ENCODE data around the gene OVOL1.

The OVOL1 gene

DNA sequence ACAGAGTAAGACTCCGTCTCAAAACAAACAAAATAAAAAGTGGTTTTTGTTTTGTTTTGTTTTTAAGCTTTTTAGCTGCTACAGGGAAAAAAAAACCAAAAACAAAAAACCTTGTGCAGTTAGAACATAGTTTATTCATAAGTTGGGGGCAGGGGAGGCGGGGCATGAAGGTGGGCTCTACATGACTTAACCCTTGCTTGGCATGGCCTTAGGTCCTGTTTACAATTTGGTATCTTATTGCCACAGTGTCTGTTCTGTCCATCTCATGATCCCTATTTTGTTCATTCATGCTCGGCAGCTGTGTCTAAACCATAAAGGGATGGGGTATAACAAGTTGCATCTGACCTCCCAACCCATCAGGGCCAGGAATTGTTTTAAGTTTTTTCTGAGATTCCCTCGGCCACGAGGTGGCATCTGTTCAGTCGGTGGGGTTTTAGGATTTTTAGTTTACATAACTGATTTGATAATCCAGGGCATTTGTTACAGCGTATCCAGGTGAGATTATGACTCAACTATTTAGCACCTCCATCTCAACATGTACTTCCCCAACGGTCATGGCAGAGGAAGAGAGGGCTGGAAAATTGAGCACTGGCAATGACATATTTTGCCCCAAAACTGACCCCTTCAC lies 13.0 kb upstream of the OVOL1 start:
- TF ChIP-seq, protein P1, sequence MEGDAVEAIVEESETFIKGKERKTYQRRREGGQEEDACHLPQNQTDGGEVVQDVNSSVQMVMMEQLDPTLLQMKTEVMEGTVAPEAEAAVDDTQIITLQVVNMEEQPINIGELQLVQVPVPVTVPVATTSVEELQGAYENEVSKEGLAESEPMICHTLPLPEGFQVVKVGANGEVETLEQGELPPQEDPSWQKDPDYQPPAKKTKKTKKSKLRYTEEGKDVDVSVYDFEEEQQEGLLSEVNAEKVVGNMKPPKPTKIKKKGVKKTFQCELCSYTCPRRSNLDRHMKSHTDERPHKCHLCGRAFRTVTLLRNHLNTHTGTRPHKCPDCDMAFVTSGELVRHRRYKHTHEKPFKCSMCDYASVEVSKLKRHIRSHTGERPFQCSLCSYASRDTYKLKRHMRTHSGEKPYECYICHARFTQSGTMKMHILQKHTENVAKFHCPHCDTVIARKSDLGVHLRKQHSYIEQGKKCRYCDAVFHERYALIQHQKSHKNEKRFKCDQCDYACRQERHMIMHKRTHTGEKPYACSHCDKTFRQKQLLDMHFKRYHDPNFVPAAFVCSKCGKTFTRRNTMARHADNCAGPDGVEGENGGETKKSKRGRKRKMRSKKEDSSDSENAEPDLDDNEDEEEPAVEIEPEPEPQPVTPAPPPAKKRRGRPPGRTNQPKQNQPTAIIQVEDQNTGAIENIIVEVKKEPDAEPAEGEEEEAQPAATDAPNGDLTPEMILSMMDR (IDR thresholded peaks at IDR 0.05; ENCODE audit: extremely low read depth, missing control alignments) = no peak
- DNase-seq (ENCODE audit: low spot score) = no peak

- peak; percentile 5 for DNase-seq (ENCODE audit: low spot score)
- TF ChIP-seq, protein P1 (IDR thresholded peaks at IDR 0.05; ENCODE audit: extremely low read depth, missing control alignments) = no peak
These were observed 12.1 kb upstream of the OVOL1 start for GRCh38 chr11:65774525-65775306.

DNA sequence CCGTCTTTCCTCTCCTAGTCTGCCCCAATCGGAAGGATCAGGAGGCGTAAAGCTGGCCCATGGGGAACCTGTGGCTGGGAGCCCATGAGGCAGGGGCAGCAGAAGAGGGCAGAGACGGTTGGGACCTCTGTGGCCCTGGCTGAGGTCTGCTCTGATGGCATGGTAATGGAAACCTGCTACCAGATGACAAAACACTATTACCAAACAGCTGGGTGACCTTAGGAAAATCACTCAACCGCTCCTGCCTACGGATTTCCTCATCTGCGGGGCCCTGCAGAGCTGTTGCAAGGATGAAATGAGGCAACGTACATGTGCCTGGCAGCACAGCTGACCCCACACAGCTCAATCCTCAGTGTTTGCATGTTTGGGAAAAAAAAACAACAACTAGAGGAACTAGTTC lies 10.7 kb upstream of the OVOL1 start:
- DNase-seq (ENCODE audit: low spot score) = no peak
- TF ChIP-seq, protein P1 (IDR thresholded peaks at IDR 0.05; ENCODE audit: extremely low read depth, missing control alignments) = no peak

DNA sequence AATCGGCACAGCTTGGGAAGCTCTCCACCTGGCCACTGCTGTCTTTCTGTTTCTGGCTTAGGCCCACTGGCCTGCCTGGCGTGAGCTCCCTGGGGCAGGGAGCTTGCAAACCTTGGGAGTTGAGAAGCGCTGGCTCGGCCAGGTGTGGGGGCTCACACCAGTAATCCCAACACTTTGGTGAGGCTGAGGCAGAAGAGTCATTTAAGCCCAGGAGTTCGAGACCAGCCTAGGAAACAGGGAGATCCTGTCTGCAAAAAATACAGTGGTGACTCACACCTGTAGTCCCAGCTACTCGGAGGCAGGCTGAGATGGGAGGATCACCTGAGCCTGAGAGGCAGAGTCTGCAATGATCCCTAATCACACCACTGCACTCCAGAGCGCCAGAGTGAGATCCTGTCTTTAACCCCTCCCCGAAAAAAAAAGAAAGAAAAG lies 10.1 kb upstream of the OVOL1 start:
- TF ChIP-seq, protein P1 (IDR thresholded peaks at IDR 0.05; ENCODE audit: extremely low read depth, missing control alignments) = no peak
- no peak for DNase-seq (ENCODE audit: low spot score)

DNA sequence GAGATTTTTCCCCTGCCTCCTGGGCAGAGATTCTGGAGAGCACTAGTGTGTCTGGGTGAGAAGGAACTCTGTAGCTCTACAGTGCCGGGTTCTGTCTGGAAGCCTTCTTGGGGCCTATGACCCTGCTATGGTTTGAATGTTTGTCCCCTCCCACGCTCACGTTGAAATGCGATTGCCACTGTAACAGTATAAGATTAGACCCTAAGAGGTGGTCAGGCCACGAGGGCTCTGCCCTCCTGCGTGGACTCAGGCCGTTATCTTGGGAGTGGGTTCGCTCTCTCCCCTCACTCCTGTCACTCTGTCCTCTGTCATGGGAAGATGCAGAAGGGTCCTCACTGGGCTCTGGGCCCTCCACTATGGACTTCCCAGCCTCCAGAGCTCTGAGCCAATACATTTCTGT lies 9.6 kb upstream of the OVOL1 start:
- TF ChIP-seq, protein P1 (IDR thresholded peaks at IDR 0.05; ENCODE audit: extremely low read depth, missing control alignments) = no peak
- no peak for DNase-seq (ENCODE audit: low spot score)

DNA sequence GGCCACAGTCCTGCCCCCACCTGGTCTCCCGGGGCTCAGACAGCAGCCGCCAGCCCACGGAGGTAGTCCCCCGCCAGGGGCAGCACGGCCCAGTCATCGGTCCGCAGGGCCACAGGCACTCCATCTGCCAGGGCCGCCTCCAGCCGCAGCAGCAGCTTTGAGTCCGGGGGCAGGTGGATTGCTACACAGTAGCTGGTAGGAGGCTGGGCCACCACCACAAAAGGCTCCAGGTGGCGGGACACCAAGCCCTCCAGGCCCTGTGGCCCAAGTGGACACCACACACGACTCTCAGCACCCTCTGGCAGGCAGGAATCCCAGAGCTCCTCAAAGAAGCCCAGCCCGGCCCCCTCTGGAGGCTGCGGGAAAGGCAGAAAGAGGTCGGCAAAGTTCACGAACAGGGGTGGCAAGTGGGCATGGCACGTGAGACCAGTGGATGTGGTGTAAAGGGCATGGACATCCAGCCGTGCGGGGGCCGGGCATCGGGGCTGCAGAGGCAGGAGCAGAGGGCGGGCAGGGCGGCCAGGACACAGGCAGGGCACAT lies 9.0 kb upstream of the OVOL1 start:
- TF ChIP-seq, protein P1 (IDR thresholded peaks at IDR 0.05; ENCODE audit: extremely low read depth, missing control alignments) = no peak
- DNase-seq (ENCODE audit: low spot score) = no peak

GRCh38 chr11:65778431-65778900 lies 8.4 kb upstream of the OVOL1 start:
- no peak for DNase-seq (ENCODE audit: low spot score)
- TF ChIP-seq, protein P1 (IDR thresholded peaks at IDR 0.05; ENCODE audit: extremely low read depth, missing control alignments) = no peak

Data from GM20000 (cell line).